Measurements from ENCODE around the gene PGF.

The PGF gene

GRCh38 chr14:74977164-74977900 lies 21.9 kb upstream of the PGF start:
- no peak for TF ChIP-seq CTCF (conservative IDR thresholded peaks at IDR 0.05)
- no peak for TF ChIP-seq ZFX (IDR thresholded peaks at IDR 0.05)
- H3K27ac ChIP-seq, result no peak overlapping the region

GRCh38 chr14:74976264-74977113 lies 21.1 kb upstream of the PGF start:
- TF ChIP-seq CTCF (conservative IDR thresholded peaks at IDR 0.05), result no peak
- TF ChIP-seq ZFX (IDR thresholded peaks at IDR 0.05), result no peak
- no peak overlapping the region for H3K27ac ChIP-seq

- H3K27ac ChIP-seq, result no peak overlapping the region
- TF ChIP-seq CTCF (conservative IDR thresholded peaks at IDR 0.05) (no peak), ZFX (IDR thresholded peaks at IDR 0.05) (no peak)
Measured at GRCh38 chr14:74975059-74975810, 19.8 kb upstream of the PGF start.

GRCh38 chr14:74974364-74975058 lies 19.1 kb upstream of the PGF start:
- H3K27ac ChIP-seq, result no peak overlapping the region
- no peak for TF ChIP-seq CTCF (conservative IDR thresholded peaks at IDR 0.05)

GRCh38 chr14:74973905-74974363 lies 18.5 kb upstream of the PGF start:
- no peak overlapping the region for H3K27ac ChIP-seq
- TF ChIP-seq CTCF (conservative IDR thresholded peaks at IDR 0.05) (no peak), ZFX (IDR thresholded peaks at IDR 0.05) (no peak)

GRCh38 chr14:74973003-74973653 lies 17.7 kb upstream of the PGF start:
- H3K27ac ChIP-seq, result no peak overlapping the region
- no peak for TF ChIP-seq CTCF (conservative IDR thresholded peaks at IDR 0.05)
- no peak for TF ChIP-seq ZFX (IDR thresholded peaks at IDR 0.05)
